ENCODE results near the gene LNX2.

LNX2 gene

DNA sequence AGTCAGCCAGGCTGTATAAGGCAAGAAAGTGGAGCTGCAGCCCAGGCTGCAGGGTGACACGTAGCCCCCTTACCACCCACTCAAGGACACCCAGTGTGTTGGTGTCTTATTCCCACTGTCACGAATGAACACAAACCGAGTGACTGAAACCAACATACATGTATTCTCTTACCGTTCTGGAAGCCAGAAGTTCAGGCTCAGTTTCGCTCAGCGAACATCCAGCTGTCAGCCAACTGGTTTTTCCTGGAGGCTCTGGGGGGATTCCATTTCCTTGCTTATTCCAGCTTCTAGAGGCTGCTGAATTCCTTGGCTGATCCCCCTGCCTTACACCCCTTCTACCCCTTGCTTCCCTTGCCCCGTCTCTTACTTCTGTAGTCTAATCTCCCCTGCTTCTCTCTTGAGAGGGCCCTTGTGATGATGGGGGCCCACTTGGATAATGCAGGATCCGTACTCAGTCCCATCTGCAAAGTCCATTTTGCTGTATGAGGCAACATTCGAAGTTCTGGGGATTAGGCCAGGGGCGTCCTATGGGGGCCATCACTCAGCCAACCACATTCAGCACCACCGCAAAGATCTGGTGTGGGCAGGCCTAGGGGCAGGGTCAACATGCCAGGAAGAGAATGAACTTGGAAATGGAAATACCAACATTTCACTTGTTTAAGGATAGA lies 122.6 kb downstream of the LNX2 start:
- no peak for DNase-seq

DNA sequence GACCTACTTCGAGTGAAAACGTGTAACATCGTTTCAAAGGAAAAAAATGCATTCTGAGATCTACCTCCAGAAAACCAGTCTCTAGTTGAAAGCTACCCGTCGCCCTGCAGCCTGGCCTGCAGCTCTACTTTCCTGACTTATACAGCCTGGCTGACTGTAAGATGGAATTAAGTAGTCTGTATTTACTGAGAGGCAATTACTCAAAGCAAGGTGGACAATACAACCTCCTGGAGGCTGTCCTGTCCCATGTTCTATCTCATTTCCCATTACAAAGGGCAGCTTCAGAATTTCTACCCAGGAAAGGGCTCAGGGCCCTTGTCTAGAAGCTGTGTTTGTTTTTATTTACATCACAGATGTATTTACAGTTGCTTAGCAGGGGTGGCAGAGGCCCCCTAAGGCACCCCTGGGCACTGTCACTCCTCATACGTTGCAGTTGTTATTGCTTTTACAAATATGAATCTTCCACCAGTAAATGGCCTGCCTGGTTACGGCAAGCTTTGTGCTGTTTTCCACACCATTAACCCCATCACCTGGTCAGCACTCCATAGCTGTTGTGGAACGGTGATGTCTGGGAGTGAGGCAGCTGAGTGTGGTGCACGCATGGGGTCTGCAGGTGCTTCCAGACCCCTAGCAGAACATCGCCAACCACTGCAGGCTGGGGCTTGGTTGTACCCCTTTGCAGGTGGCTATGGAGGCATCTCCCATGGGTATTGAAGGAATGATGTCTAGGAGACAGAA lies 123.6 kb downstream of the LNX2 start:
- DNase-seq, result no peak

DNA sequence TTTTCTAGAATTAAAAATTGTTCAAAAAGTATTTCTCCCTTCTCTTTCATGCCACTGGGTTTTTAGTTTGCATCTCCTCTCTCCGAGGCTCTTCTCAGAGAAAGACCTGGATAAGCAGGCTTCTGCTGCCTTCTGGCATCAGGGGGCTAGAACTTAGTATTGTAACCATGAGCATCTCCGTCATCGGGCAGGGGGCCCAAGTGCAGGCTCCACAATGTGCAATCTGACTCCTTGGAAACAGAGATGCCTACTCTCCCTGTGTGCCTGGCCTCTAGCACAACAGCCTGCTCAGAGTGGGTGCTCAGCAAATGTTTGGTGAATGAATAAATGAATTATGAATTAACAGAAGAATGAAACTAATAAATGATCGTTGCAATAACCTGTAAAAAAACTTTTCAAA lies 124.3 kb downstream of the LNX2 start:
- DNase-seq, result no peak

Measured in fibroblast of skin of right biceps (primary cell).